DOHH2 (cell line): ENCODE measurements around the gene HSPA4.

Experiments
- H3F3A ChIP-seq: fragments of 200-600 bp; sonication (generic), shearing (Covaris generic); 2 replicates; pipeline ENCODE4 v1.6.0; 2016; ENCODE audit warnings: antibody characterized with exemption, mild to moderate bottlenecking; ENCODE audit not compliant: control insufficient read depth, insufficient read depth
- H3K27ac ChIP-seq: fragments of 200-600 bp; sonication (generic); 2 replicates; pipeline ENCODE4 v1.5.1; 2014; ENCODE audit warnings: low read depth, mild to moderate bottlenecking, low read length, moderate library complexity
- H3K27me3 ChIP-seq: fragments of 200-600 bp; sonication (generic); 2 replicates; pipeline ENCODE4 v1.6.1; 2014; ENCODE audit warnings: mild to moderate bottlenecking, low read length, mixed read lengths; ENCODE audit not compliant: control insufficient read depth
- H3K36me3 ChIP-seq: fragments of 200-600 bp; sonication (generic); 2 replicates; pipeline ENCODE4 v1.6.1; 2014; ENCODE audit warnings: mild to moderate bottlenecking, low read length, moderate library complexity, mixed read lengths; ENCODE audit not compliant: control insufficient read depth
- H3K4me1 ChIP-seq: fragments of 200-600 bp; sonication (generic); 2 replicates; pipeline ENCODE4 v1.6.1; 2014; ENCODE audit warnings: mild to moderate bottlenecking, low read length, mixed read lengths; ENCODE audit not compliant: control insufficient read depth
- H3K4me2 ChIP-seq: fragments of 200-600 bp; sonication (generic); 2 replicates; pipeline ENCODE4 v1.6.0; 2014; ENCODE audit warnings: mild to moderate bottlenecking, low read length, moderate library complexity
- H3K4me3 ChIP-seq: fragments of 200-600 bp; sonication (generic); 2 replicates; pipeline ENCODE4 v1.5.1; 2014; ENCODE audit warnings: mild to moderate bottlenecking, low read length, mixed read lengths
- H3K79me2 ChIP-seq: fragments of 200-600 bp; sonication (generic); 2 replicates; pipeline ENCODE4 v1.6.1; 2014; ENCODE audit warnings: mild to moderate bottlenecking, low read length, mixed read lengths; ENCODE audit not compliant: control insufficient read depth
- H3K9me2 ChIP-seq: fragments of 200-600 bp; sonication (generic); replicated peaks from 2 replicates; pipeline ENCODE4 v1.6.1; 2014; ENCODE audit warnings: mild to moderate bottlenecking, low read length, mixed read lengths; ENCODE audit not compliant: control insufficient read depth
- H3K9me3 ChIP-seq: fragments of 200-600 bp; sonication (generic); 2 replicates; pipeline ENCODE4 v1.6.1; 2014; ENCODE audit warnings: antibody characterized with exemption, low read length, mixed read lengths; ENCODE audit not compliant: control insufficient read depth, insufficient read depth
- H4K20me1 ChIP-seq: fragments of 200-600 bp; sonication (generic); 2 replicates; pipeline ENCODE4 v1.6.0; 2014; ENCODE audit warnings: low read depth, mild to moderate bottlenecking, antibody characterized with exemption, low read length, moderate library complexity; ENCODE audit not compliant: control insufficient read depth, insufficient read depth
- CTCF ChIP-seq: fragments of 200-600 bp; sonication (generic); IDR thresholded peaks from one replicate; pipeline ENCODE4 v1.5.1; 2014; ENCODE audit warnings: antibody characterized with exemption, mild to moderate bottlenecking, low read depth, low read length; ENCODE audit not compliant: poor library complexity, severe bottlenecking
- EZH2phosphoT487 ChIP-seq: fragments of 200-600 bp; sonication (generic); IDR thresholded peaks from 2 replicates; pipeline ENCODE4 v1.6.1; 2017; ENCODE audit warnings: borderline replicate concordance, mild to moderate bottlenecking, antibody characterized with exemption, low read length, moderate library complexity, mixed read lengths

HSPA4 gene

GRCh38 chr5:133075572-133076536 lies 24.0 kb downstream of the HSPA4 start:
- TF ChIP-seq CTCF = no peak
- peaks cover 98% of the 10 kb centered on the region for H3K79me2 ChIP-seq
- H3K36me3 ChIP-seq = peaks cover 93% of the 10 kb centered on the region

GRCh38 chr5:133079048-133079447 lies 27.2 kb downstream of the HSPA4 start:
- Histone ChIP-seq H3K9me3 (no peaks in the 10 kb centered on the region), H3F3A (peaks cover 3% of the 10 kb centered on the region; the same call in 1 of the 2 replicates), H3K9me2 (no peaks in the 10 kb centered on the region), H3K4me2 (no peak overlapping the region), H3K4me1 (no peaks in the 10 kb centered on the region), H3K27me3 (no peaks in the 10 kb centered on the region), H3K27ac (no peak overlapping the region), H4K20me1 (peaks cover 3% of the 10 kb centered on the region; the same call in 1 of the 2 replicates), H3K36me3 (peaks cover 84% of the 10 kb centered on the region), H3K79me2 (peaks cover 91% of the 10 kb centered on the region), H3K4me3 (no peak overlapping the region)
- TF ChIP-seq CTCF (no peak), EZH2phosphoT487 (no peak)

More at GRCh38 chr5:133075572-133076536, 24.0 kb downstream of the HSPA4 start:
- Histone ChIP-seq H3K4me3 (no peak overlapping the region), H3K9me3 (no peaks in the 10 kb centered on the region), H3K4me2 (no peak overlapping the region), H4K20me1 (peaks cover 6% of the 10 kb centered on the region; the same call in 1 of the 2 replicates), H3F3A (peaks cover 9% of the 10 kb centered on the region), H3K4me1 (no peaks in the 10 kb centered on the region), H3K27me3 (no peaks in the 10 kb centered on the region), H3K27ac (no peak overlapping the region), H3K9me2 (no peaks in the 10 kb centered on the region)

- Histone ChIP-seq H3K4me2 (no peak overlapping the region), H3K9me3 (no peaks in the 10 kb centered on the region), H3K4me3 (no peak overlapping the region), H3K4me1 (no peaks in the 10 kb centered on the region), H3K79me2 (peaks cover 92% of the 10 kb centered on the region), H4K20me1 (peaks cover 3% of the 10 kb centered on the region; the same call in 1 of the 2 replicates), H3K9me2 (no peaks in the 10 kb centered on the region), H3K27me3 (no peaks in the 10 kb centered on the region), H3F3A (peaks cover 3% of the 10 kb centered on the region; the same call in 1 of the 2 replicates), H3K36me3 (peaks cover 81% of the 10 kb centered on the region), H3K27ac (no peak overlapping the region)
- TF ChIP-seq CTCF (no peak), EZH2phosphoT487 (no peak)
Observed at GRCh38 chr5:133081036-133081435, 29.2 kb downstream of the HSPA4 start.
